VCaP (cell line): ENCODE results near the gene CLCN6.

Experiments used
- H3K27ac ChIP-seq: fragments of 450-650 bp; 2 replicates; pipeline ENCODE4 v1.5.1; 2017
- TF ChIP-seq, protein P1 (sequence below): fragments of 450-650 bp; conservative IDR thresholded peaks from 2 replicates; pipeline ENCODE4 v1.5.1; 2017; ENCODE audit warnings: mild to moderate bottlenecking, moderate library complexity

Gene CLCN6

DNA sequence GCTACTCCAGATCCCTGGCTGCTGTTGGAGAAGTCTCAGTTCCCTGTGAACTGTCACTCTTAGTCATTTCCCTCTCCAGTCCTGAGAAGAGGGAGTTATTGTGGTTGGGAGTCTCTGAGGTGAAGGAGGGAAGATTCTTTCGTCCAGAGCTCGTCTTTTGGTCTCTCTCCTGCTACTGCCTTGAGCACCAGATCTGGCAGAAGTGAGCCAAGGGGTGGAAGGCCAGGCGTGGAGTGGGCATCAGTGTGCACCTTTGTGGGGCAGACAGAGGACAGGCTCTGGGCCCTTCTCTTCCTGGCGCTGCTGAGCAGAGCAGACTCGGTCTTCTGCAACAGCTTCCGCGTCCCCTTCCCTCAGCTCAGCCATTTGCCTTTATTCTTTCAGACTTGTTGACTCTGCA, 19.1 kb downstream of the CLCN6 start:
- TF ChIP-seq, protein P1, sequence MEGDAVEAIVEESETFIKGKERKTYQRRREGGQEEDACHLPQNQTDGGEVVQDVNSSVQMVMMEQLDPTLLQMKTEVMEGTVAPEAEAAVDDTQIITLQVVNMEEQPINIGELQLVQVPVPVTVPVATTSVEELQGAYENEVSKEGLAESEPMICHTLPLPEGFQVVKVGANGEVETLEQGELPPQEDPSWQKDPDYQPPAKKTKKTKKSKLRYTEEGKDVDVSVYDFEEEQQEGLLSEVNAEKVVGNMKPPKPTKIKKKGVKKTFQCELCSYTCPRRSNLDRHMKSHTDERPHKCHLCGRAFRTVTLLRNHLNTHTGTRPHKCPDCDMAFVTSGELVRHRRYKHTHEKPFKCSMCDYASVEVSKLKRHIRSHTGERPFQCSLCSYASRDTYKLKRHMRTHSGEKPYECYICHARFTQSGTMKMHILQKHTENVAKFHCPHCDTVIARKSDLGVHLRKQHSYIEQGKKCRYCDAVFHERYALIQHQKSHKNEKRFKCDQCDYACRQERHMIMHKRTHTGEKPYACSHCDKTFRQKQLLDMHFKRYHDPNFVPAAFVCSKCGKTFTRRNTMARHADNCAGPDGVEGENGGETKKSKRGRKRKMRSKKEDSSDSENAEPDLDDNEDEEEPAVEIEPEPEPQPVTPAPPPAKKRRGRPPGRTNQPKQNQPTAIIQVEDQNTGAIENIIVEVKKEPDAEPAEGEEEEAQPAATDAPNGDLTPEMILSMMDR, result no peak
- H3K27ac ChIP-seq, result no peak overlapping the region

DNA sequence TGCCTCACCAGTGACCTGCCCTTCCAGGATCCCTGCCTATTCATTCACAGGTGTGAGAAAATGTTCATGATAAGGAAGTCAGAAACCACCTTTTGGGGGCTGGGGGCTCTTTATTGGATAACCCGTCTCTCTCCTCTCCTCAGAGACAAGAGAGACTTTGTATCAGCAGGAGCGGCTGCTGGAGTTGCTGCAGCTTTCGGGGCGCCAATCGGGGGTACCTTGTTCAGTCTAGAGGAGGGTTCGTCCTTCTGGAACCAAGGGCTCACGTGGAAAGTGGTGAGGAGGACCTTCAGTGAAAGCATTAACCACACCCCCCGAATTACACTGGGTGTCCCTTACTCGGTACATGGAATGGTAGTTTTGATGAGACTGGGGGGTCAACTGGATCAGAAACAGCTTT, 21.0 kb downstream of the CLCN6 start:
- TF ChIP-seq, protein P1, result no peak

DNA sequence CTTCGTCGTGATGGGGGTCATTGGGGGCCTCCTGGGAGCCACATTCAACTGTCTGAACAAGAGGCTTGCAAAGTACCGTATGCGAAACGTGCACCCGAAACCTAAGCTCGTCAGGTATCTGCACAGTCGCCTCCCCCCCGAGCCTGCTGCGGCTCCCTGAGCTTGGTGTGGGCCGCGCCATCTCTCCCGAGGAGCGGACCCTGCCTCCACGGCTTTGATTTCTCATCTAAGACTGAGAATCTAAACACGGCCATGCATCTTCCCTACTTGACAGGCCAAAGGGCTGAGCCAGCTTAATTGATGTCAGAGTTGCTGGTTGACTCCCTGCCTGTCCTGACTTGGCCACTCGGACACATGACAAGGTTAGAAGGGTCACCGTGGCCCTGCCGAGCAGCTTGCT, 22.5 kb downstream of the CLCN6 start:
- TF ChIP-seq, protein P1, result no peak
- H3K27ac ChIP-seq, result no peak overlapping the region

More for the DNA sequence above, 21.0 kb downstream of the CLCN6 start:
- no peak overlapping the region for H3K27ac ChIP-seq

DNA sequence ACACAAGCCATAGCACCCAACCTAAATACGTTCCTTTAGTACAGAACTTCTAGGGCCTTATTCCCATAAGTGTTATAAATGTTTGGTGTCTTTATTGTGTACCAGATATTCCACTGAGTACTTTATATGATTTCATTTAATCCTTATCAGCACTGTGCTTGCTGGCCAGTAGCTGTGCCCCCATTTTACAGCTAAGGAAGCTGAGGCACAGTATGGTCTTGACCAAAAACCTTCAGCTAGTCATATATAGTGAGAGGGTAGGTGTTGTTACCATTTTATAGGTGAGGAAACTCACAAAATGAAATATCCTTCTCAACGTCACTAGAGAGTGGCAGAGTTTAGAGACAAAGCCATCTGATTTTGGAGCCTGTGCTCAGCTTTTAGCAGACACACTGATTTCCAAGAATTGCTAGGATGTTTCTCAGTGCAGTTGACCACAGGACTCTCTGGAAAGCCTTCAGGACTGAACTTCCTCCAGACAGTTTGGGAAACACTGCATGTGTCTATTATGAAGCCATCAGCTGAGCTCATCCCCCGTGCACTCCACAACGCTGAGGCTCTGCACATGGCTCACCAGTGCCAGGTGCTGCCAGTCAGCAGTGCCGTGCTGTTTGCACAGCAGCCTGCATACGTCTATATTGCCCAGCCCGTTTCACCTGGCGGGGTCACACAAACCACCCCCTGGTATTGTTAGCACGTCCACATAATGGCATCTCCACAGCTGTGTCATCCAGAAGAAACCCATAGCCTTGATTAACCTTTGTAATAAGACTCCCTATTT, 26.1 kb downstream of the CLCN6 start:
- TF ChIP-seq, protein P1, result no peak
- no peak overlapping the region for H3K27ac ChIP-seq

DNA sequence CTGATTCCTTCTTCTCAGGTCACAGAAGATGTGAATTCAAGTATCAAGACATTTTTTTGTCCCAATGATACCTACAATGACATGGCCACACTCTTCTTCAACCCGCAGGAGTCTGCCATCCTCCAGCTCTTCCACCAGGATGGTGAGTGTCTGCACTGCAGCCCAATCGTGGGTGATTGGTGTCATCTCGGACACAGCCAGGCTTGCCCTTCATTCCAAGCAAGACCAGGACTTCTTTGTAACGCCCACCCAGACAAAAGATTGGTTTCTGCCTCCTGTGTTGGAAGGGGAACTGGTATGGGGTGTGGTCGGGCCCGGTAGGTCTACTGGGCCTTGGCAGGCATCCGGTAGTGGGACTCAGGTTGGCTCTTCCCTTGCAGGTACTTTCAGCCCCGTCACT, 27.5 kb downstream of the CLCN6 start:
- no peak overlapping the region for H3K27ac ChIP-seq
- TF ChIP-seq, protein P1, result no peak

DNA sequence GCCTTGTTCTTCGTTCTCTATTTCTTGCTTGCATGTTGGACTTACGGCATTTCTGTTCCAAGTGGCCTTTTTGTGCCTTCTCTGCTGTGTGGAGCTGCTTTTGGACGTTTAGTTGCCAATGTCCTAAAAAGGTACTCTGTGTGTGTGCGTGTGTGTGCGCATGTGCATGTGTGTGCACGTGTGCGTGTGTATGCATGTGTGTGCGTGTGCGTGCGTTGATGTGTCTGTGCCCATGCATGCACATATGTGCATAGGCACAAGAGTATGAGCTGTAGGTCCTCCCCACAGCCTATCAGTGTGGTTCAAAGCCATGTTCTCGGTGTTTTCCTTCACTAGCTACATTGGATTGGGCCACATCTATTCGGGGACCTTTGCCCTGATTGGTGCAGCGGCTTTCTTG, 27.9 kb downstream of the CLCN6 start:
- H3K27ac ChIP-seq, result no peak overlapping the region
- TF ChIP-seq, protein P1, result no peak

DNA sequence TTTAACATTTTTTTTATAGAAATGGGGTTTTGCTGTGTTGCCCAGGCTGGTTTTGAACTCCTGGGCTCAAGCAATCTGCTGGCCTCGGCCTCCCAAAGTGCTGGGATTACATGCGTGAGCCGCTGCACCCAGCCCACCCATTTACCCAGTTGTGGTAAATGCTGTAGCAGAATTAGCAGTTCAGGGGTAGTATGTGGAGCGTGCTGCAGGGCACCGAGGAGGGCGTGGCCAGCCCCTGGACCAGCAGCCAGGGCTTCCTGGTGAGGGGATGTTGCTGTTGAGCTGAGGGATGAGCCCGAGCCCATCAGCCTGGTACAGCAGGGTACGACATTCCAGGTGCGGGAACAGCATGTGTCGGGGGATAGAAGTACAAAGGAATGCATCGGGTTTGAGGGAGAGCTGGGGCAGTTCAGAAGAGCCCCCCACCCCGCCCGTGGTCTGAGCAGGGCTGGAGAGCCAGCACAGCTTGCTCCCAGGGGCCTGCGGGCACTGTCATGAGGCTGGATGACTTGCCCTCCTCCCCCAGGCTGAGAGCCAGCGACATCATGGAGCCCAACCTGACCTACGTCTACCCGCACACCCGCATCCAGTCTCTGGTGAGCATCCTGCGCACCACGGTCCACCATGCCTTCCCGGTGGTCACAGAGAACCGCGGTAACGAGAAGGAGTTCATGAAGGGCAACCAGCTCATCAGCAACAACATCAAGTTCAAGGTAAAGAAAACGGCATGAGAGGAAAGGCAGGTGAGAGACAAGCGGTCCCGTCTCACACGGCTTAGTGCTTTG, 29.6 kb downstream of the CLCN6 start:
- TF ChIP-seq, protein P1, result no peak
- no peak overlapping the region for H3K27ac ChIP-seq
